ENCODE data around the gene TMEM98.
"Not testable (repeated sequence)": the region's sequence is repeated elsewhere in the genome, so short reads cannot be mapped to it uniquely, and the experiment has no call there.

The TMEM98 gene

DNA sequence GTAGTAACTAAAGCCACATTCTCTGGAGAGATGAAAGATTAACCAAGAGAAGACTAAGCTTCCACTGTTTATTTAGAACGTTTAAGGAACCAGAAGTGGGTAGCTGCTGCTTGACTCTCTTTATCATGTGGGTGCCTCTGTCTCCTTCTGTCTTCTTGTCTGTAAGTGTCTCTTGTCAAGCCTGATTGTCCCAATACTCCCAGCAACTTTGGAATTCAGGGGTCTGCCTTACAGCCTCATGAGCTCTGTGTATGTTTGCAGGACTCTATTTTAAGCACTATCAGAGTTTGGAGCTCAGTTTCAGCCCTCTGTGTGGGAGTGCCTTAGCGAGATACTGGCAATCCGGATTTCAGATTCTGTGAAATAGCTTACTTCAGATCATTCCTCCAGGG is 34.4 kb downstream of the TMEM98 start:
- Histone ChIP-seq H3K4me1 (no peaks in the 10 kb centered on the region), H3K36me3 (no peaks in the 10 kb centered on the region), H3K27me3 (no peaks in the 10 kb centered on the region), H3K9me3 (no peaks in the 10 kb centered on the region), H3K4me3 (no peak overlapping the region), H3K27ac (no peak overlapping the region)
- DNase-seq: no peak
- intact Hi-C loops (cut with DNase I; ENCODE audit: low total_unique reads): no loop called here
- TF ChIP-seq, protein P1, sequence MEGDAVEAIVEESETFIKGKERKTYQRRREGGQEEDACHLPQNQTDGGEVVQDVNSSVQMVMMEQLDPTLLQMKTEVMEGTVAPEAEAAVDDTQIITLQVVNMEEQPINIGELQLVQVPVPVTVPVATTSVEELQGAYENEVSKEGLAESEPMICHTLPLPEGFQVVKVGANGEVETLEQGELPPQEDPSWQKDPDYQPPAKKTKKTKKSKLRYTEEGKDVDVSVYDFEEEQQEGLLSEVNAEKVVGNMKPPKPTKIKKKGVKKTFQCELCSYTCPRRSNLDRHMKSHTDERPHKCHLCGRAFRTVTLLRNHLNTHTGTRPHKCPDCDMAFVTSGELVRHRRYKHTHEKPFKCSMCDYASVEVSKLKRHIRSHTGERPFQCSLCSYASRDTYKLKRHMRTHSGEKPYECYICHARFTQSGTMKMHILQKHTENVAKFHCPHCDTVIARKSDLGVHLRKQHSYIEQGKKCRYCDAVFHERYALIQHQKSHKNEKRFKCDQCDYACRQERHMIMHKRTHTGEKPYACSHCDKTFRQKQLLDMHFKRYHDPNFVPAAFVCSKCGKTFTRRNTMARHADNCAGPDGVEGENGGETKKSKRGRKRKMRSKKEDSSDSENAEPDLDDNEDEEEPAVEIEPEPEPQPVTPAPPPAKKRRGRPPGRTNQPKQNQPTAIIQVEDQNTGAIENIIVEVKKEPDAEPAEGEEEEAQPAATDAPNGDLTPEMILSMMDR (IDR thresholded peaks at IDR 0.05): no peak

DNA sequence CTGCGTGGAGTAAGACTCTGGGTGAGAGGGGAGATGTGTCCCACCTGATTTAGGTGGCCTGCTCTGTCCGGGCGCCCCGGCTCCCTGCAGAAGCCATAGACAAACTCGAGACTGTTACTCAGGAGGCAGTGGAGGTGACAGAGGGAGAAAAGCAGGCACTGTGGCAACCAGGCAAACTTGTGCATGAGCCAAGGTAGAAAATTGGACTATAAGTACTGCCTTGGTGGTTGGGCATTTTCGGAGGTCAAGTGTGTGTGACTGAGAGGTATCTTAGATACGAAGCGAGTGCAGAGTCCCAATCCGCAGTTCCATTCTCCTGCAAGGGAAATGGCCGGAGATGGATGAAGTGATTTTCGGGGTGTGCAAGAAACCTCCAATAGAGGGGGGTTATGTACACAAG is 36.6 kb downstream of the TMEM98 start:
- intact Hi-C loops (cut with DNase I; ENCODE audit: low total_unique reads): no loop called here
- Histone ChIP-seq H3K4me3 (no peak overlapping the region), H3K36me3 (no peaks in the 10 kb centered on the region), H3K4me1 (no peaks in the 10 kb centered on the region), H3K27ac (no peak overlapping the region), H3K27me3 (no peaks in the 10 kb centered on the region), H3K9me3 (no peaks in the 10 kb centered on the region)
- TF ChIP-seq, protein P1 (IDR thresholded peaks at IDR 0.05): no peak
- no peak for DNase-seq

GRCh38 chr17:32969231-32969630 is 41.3 kb downstream of the TMEM98 start:
- H3K36me3 ChIP-seq; H3K27ac ChIP-seq; H3K27me3 ChIP-seq; H3K4me3 ChIP-seq; intact Hi-C loops (cut with DNase I; ENCODE audit: low total_unique reads); DNase-seq; H3K9me3 ChIP-seq; H3K4me1 ChIP-seq: not testable (repeated sequence)

GRCh38 chr17:32970281-32970680 is 42.3 kb downstream of the TMEM98 start:
- H3K4me1 ChIP-seq: no peaks in the 10 kb centered on the region
- H3K27ac ChIP-seq: no peak overlapping the region
- intact Hi-C loops (cut with DNase I; ENCODE audit: low total_unique reads): no loop called here

DNA sequence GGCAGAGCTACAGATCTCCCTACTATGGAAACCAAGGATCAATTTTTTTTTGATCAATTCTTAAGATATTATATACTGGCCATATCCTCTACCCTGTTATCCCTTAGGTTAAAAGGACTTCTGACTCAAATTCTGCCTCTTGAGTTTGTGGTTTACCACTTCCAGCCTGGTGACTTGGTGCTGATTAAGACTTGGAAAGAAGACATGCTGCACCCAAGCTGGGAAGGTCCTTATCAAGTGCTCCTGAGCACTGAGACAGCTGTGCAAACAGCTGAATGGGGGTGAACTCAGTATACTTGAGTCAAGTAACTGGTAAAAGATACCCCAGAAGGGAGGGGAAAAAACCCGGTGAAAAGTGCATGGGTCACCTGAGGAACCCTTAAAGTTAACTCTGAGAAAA is 43.2 kb downstream of the TMEM98 start:
- no peak for DNase-seq
- Histone ChIP-seq H3K4me3 (no peak overlapping the region), H3K9me3 (no peaks in the 10 kb centered on the region), H3K4me1 (no peaks in the 10 kb centered on the region), H3K36me3 (no peaks in the 10 kb centered on the region), H3K27me3 (no peaks in the 10 kb centered on the region), H3K27ac (no peak overlapping the region)
- intact Hi-C loops (cut with DNase I; ENCODE audit: low total_unique reads): no loop called here
- TF ChIP-seq, protein P1 (IDR thresholded peaks at IDR 0.05): no peak

More at GRCh38 chr17:32970281-32970680, 42.3 kb downstream of the TMEM98 start:
- TF ChIP-seq, protein P1 (IDR thresholded peaks at IDR 0.05): no peak
- no peaks in the 10 kb centered on the region for H3K36me3 ChIP-seq
- no peak for DNase-seq
- H3K4me3 ChIP-seq: no peak overlapping the region
- H3K27me3 ChIP-seq: no peaks in the 10 kb centered on the region
- H3K9me3 ChIP-seq: no peaks in the 10 kb centered on the region

DNA sequence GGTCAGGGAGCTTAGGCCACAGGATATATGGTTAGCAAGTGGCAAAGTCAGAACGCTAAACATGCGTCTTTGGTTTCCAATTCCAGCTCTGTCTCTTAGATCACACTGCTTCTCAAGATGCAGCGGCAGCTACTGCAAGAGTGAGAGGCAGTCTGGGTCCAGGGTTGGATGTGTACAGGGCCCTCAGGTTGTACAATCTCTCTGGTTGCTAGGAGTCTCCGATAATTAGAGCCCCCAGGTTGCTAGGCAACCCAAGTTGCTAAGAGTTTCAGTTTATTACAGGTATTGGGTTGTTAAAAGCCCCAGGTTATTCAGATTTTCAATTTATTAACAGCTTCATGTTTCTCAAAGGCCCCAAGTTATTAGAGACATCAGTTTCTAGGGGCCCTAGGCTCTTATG is 48.2 kb downstream of the TMEM98 start:
- Histone ChIP-seq H3K27ac (no peak overlapping the region), H3K4me3 (no peak overlapping the region), H3K4me1 (no peaks in the 10 kb centered on the region), H3K27me3 (no peaks in the 10 kb centered on the region), H3K36me3 (no peaks in the 10 kb centered on the region), H3K9me3 (no peaks in the 10 kb centered on the region)
- intact Hi-C loops (cut with DNase I; ENCODE audit: low total_unique reads): no loop called here
- TF ChIP-seq, protein P1 (IDR thresholded peaks at IDR 0.05): no peak
- DNase-seq: no peak

All from tibial artery (tissue), 4 donors.